ENCODE measurements around the gene GPR137.

GPR137 gene

DNA sequence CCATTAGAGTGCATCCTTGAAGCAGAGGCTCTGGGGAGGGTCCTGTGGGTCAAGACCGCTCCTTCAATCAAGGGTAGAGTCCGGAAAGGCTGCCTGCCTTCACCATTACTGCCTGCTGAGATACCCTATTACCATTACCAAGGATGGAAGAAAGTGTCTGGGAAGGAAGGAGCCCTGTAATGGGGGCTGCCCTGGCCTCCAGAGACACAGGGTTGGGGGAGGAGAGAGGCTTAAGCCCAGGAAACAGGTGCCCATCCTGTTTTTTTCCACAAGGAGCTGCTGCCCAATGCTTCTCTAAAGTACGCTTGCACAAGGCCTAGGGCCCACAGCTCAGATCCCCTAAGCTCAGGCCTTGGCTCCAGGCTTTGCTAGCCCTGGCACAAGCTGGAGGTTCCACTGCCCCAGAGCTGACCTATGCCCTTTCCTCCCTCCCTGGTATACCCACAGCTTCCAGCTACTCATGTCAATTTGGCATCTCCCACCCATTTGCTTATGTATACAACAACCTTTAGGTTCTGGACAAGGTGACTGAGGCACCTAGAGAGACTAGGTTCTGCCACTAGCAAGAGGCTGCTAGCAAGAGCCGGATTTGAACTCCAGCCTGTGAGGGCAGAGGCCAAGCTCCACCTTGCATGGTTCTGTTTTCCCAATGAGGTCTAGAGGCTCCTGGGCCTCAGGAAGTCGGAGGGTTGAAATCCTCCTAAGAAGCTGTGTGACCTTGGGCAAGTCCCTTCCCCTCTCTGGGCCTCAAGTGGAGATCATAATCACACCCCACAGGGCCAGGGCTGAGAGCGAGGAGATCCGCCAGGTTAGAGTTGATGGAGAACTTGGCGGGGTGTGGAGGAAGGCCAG is 35.9 kb upstream of the GPR137 start:
- no peak for DNase-seq

DNA sequence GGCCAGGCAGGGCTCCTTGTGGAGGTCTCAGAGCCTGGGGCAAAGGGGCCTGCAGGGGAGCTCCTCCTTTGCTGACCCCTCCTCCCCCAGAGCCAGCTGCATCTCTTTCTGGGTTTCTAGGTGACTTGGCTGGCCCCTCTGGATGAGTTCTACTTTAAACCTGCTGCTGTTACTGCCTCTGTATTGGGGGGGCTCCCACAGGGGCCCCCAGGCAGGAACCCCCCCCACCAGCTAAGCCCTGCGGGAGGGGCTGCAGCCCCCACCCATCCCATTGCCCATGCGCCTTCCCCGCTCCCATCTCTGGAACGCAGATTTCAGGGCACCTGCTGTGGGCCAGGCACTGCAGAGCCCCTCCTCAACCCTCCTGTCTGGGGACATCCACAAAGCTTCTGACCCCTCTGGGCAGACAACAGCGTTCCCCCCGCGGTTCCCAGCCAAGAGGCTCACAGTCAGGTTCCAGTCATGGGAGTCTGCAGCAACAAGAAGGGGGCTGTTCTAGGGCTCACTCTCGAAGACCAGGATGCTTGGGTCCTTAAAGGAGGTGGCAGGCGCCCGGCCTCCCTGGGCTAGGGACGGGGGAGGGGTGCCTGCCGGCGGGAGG is 35.1 kb upstream of the GPR137 start:
- DNase-seq: no peak

DNA sequence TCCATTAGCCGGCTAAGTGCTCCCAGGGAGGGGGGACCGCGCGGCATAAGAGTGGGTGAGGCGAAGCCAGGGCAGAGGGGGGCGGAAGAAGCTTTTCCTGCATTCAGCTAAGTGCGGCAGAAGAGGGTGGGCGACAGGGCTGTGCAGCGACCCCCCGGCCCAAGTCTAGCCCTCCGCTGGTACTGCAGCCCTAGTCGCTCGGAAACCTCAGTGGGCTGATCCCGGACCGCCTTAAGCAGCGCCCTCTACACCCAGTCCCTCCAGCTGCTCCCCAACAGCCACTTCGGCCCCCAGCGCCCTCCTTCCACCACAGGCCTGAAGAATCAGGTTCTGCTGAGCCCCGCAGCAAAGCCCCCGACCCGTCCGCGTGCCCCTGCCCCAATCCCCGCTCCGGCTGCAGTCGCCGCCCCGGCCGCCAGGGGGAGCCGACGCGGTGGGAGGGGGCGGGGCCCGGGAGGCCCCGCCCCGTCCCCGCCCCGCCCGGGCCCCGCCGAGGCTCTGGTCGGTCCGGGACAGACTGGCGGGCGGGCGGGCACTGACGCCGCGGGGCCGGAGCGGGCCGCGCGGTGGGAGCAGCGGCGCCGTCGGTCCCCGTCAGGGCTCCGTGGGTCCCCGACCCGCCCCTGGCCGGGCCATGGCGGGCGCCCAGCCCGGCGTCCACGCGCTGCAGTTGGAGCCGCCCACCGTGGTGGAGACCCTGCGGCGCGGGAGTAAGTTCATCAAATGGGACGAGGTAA is 34.5 kb upstream of the GPR137 start, which contains the start of gene PLCB3:
TSS of gene PLCB3 (plus strand) at position 515 of the 737 bp plus-strand sequence. CDS start at position 635, 120 bp downstream.
- DNase-seq: peak; percentile 54

DNA sequence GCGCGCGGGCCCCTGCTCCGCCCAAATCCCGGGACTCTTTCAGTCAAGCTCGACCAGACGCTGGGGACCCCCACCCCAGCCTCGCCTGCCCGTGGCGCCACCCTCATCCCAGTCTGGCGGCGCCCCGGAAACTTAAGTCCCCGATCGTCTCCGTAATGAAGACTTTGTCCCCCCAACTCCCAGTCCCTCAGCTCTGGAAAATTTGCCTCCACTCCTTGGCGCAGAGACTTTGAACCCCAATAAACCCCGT is 34.0 kb upstream of the GPR137 start:
- DNase-seq: no peak

DNA sequence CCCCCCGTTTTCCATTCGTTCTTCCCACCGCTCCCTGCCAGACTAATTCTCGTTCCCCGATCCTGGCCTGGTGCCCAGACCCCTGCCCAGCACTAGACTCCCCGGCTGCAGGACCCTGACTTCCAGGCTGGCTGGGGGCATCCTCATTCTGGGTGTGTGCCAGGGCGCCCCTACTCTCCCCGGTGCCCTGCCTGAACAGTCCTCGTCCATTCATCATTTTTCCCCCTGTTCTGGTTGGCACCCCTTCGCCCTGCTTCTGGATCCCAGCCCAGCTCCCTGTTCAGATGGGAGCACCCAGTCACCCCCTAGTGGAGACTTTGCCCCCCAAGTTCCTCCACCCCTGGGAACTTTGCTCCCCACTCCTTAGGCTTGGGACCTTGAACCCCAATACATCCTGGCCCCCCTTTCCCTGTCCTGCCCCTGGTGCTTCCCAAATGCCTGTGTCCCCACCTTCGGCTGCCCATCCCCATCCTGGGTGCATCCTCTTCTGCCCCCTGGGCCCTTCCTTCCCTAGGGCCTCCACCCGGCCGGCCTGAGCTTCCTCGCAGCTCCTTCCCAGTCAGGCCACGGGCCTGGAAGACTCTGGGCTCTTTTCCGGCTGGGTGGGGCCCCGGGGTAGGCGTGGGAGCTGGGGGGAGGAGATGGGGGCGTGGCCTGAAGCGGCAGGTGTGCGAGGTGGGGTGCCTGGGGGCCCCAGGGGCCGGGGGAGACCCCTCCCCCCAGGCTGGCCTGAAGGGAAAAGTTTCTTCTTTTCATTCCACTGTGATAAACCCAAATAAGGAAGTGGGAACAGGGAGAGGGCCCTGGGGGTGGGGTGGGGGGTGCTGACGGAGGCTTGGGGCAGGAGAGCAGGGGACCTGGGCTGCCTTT is 33.4 kb upstream of the GPR137 start:
- peak; percentile 42 for DNase-seq

DNA sequence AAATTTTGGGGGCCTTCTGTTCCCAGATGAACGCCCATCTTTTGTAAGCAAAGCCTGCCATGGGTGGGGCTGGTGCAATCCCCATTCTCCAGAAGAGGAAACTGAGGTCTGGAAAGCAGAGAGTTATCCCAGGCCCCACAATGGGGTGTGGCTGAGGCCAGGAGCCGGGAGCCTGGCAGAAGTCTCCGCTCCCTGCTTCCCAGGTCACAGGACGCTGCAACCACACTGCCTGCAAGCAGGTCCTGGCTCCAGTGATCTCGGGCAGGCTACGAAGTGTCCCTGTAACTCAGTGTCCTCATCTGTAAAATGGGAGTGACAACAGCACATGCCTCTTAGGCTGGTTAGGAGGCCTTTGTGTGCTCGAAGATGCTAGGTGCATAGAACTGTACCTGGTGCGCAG is 32.6 kb upstream of the GPR137 start:
- no peak for DNase-seq

DNA sequence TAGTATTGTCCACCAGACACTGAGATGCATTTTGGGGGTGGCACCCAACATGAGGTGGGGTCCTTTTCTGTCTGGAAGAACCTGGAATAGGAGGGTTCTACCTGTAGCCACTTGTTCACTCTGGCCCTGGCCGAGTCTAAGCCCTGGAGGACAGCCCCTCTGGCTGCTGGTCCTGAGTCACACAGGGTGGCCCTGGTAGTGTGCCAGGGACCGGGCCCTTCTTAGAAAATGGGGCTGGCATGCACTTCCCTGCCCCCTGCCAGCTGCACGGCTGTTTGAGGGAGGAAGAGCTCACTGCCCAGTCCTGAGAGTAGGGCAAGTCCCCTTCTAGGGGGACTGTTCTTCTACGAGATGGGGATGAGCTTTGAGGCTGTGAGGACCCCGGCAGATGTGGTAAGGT is 32.2 kb upstream of the GPR137 start:
- DNase-seq: no peak

DNA sequence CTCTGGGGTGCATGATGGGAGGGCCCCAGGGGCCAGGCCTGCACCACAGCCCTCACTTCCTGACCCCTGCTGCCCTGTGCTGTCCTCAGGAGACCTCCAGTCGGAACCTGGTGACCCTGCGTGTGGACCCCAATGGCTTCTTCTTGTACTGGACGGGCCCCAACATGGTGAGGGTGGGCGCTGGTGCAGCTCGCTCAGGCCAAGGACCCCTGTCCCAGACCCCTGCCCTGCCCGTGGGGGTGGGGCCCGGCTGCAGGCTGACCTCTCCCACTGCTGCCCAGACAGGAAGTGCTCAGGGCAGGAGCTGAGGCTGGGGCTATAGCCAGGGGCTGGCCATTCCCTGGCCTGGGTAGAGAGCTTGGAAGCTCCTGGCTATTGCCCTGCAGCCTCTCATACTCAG is 31.3 kb upstream of the GPR137 start:
- no peak for DNase-seq

DNA sequence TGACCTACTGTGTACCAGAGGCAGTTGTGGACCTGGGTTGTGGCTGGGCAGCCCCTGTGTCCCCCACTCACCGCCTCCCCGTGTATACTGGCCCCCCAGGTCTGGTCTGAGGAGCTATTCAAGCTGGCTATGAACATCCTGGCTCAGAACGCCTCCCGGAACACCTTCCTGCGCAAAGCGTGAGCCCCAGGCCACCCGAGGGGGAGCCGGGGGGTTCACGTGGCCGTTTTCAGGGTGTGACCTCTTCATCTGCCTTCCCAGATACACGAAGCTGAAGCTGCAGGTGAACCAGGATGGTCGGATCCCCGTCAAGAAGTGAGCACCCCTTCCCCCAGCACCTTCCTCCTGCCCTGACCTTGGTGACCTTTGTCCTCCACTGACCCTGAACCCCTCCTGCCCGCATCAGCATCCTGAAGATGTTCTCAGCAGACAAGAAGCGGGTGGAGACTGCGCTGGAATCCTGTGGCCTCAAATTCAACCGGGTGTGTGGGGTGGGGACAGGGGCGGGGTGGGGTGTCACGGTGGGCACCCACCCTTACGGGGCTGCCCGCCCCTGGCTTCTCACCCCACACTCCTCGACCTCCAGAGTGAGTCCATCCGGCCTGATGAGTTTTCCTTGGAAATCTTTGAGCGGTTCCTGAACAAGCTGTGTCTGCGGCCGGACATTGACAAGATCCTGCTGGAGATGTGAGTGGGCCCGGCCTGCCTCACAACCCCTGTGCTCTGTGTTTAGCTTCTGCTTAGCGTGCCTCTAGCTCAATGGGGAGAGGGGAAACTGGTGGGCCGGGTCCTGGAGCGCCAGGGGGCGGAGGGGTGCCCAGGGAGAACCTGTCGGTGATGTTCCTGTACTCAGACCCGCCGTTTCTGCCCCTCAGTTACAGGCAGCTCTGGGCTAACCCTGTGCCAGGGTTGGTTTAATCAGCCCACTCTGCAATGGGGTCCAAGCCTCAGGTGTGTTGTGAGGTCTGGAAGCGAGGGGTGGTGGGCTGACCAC is 30.2 kb upstream of the GPR137 start:
- no peak for DNase-seq

DNA sequence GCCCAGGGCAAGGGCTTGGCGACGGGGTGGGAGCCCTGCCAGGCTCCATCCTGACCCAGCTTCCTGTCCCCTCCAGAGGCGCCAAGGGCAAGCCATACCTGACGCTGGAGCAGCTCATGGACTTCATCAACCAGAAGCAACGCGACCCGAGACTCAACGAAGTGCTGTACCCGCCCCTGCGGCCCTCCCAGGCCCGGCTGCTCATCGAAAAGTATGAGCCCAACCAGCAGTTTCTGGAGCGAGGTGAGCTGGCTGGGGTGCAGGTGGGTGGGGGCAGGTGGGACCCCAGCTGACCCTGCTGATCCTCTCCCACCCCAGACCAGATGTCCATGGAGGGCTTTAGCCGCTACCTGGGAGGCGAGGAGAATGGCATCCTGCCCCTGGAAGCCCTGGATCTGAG is 29.3 kb upstream of the GPR137 start:
- DNase-seq: no peak

DNA sequence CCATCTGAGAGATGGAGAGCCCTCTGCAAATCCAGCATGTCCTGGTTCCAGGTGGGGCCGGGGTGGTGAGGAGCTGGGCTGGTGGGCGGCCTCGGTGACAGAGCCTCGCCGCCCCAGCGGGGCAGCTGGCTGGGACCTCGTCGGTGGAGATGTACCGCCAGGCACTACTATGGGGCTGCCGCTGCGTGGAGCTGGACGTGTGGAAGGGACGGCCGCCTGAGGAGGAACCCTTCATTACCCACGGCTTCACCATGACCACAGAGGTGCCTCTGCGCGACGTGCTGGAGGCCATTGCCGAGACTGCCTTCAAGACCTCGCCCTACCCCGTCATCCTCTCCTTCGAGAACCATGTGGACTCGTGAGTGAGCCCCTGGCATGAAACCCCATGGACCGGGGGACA is 27.3 kb upstream of the GPR137 start:
- no peak for DNase-seq

DNA sequence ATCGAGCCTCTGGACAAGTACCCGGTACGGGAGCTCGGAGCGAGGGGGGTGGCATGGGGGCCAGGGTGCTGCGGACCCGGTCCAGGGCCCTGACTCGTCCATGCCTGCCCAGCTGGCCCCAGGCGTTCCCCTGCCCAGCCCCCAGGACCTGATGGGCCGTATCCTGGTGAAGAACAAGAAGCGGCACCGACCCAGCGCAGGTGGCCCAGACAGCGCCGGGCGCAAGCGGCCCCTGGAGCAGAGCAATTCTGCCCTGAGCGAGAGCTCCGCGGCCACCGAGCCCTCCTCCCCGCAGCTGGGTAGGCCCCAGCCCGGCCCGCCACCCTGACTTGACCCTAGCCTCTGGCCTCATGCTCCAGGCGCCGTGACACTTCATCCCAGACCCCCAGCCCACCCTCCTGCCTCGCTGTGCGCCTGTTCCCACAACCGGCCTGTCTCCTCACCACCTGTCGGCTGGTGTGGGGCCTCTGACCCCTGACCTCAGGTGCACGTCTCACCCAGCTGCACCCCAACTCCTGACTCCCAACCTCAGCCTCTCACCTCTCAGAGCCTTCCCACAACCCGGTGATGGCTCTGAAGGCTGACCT is 26.6 kb upstream of the GPR137 start:
- no peak for DNase-seq

DNA sequence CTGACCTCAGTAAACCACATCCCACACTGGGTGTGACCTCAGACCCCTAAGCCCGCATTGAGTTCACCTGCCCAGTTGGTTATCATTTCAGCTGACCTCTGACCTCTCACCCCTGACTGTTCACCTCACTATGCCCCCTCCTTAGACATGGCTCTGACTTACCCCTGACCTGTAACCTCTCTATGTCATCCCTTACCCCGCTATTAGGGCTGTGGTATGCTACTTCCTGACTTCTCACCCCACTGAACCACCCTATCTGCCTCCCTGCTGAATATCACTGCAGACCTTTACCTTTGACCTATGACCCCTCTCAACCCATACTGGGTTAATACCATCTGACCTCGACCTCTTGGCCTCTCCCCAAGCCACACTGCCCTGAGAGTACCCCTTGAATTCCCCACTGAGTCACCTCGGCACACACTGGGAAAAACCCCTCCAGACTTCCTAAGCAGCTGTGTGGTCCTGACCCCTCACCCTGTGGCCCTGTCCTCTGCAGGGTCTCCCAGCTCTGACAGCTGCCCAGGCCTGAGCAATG is 26.0 kb upstream of the GPR137 start:
- no peak for DNase-seq

DNA sequence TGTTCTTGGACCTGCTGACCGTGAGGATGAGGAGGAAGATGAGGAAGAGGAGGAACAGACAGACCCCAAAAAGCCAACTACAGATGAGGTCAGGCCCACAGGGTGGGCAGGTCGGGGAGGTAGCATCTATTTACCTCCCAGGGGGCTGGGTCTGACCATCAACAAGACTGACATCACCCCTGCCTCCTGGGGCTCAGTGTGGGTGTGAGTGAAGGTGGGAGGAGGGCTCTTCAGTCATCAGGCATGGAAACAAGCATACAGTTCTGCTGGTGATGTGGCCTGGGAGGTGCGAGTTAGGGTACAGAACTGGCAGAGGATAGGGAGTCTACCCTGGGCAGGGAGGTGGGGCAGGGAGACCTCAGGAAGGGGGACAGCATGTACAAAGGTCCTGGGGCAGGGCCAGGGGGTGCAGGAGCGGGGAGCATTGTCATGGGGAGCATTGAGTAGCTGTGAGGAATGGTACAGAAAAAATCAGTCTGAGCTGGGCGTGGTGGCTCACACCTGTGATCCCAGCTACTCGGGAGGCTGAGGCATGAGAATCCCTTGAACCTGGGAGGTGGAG is 25.4 kb upstream of the GPR137 start:
- DNase-seq: no peak

DNA sequence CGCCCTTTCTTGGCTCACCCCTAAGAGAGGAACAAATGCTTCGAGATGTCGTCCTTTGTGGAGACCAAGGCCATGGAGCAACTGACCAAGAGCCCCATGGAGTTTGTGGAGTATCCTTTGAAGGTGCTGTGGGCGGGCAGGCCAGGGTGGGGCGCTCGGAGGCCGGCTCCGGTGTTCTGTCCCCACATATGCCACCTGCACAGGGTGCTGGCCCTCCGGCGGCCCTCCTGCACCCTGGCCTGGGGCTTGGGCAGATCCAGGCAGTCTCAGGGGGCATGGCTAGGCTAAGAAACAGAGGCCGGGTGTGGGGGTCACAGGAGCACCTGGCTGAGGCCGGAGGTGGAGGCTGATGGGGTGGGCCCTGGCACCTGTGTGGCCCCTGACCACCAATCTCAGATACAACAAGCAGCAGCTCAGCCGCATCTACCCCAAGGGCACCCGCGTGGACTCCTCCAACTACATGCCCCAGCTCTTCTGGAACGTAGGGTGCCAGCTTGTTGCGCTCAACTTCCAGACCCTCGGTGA is 24.0 kb upstream of the GPR137 start:
- DNase-seq: no peak

DNA sequence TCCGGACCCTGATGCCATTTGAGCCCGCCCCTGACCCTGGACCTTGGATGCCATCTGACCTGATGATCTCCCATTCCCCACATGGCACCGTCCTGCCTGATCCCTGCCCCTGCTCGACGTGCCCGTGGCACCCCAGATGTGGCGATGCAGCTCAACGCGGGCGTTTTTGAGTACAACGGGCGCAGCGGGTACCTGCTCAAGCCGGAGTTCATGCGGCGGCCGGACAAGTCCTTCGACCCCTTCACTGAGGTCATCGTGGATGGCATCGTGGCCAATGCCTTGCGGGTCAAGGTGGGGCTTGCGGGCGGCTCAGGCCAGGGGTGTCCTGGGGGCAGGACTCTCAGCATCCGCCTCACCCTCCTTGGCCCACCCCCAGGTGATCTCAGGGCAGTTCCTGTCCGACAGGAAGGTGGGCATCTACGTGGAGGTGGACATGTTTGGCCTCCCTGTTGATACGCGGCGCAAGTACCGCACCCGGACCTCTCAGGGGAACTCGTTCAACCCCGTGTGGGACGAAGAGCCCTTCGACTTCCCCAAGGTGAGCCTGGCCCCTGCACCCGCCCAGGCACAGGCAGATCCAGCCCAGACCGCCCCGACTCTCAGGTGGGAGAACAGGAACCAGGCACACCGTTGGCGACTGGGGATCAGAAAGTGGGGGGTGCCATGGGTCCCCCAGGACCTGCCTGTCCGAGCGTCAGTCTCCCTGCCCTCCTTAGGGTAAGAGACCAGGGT is 23.2 kb upstream of the GPR137 start:
- DNase-seq: no peak

DNA sequence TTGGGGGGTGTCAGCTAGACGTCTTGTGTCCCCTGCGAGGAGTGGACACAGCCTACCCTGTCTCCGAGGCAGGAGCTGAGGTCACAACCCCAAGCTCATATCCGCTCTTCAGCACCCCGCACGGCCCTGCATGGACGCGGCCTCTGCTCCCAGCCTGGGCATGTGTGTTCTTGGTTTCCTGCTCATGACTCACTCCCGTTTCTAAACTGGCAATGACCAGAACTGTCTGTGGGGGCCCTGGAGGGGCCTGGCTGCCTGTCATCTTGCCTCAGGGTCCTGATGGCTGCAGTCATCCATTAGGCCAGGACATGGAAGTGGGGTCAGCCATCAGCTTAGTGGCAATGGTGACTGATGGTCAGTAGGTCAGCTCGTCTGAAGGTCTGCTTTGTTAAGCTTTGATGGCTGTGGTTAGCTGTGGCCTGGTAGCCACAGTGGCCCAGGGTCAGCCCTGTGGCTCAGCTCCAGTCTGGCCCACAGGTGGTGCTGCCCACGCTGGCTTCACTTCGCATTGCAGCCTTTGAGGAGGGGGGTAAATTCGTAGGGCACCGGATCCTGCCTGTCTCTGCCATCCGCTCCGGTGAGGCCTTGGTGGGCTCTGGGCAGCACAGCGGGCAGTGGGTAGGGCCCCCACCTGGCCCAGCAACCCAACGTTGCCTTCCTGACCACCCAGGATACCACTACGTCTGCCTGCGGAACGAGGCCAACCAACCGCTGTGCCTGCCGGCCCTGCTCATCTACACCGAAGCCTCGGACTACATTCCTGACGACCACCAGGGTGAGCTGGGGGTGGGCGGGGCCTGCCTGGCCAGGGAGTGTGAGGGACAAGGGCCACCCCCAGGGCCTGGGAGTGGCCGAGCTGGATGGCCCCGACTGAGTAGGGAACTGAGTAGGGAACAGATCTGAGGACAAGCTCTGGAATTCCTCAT is 22.4 kb upstream of the GPR137 start:
- peak; percentile 34 for DNase-seq

DNA sequence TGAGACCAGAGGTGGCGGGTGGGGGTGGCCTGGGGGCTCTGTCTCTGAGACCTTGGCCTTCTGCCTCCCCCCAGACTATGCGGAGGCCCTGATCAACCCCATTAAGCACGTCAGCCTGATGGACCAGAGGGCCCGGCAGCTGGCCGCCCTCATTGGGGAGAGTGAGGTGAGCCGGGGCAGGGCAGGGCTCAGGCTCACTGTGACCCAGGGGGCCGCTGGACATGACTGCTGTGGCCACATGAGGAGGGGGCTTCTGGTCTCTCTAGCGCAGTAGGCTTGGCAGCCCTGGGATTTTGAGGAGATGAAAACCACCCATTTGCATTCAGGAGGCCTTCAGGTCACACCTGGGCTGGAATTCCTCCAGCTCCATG is 21.7 kb upstream of the GPR137 start:
- DNase-seq: no peak

DNA sequence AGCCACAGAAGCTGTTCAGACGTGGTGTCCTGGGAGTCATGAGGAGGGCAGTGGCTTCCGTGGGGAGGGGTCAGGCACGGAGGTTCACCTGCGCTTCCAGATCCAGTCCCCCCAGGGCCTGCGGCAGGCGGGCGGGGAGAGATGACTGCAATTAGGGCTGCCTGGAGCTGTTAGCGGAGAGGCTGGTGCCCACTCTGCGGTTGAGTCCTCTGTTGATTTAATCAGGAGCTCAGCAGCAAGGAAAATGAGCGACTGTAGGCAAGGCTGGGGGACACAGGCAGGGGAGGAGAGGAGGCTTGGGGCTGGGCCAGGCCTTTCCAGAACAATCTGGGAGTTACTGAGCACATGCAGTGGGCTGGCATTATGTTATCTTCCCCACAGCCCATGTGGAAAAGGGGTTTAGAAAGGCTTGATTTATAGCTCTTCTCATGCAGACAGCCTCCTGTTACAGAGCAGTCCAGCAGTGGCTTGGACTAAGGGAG is 21.2 kb upstream of the GPR137 start:
- no peak for DNase-seq
